Caki2 (cell line): ENCODE results near the gene HOXD13. TPM values are rescaled to one million over a fixed set of nuclear protein-coding genes. Genes with fewer than 3 reads are reported as not detected.
A peak's percentile ranks its signal among the peaks of the same experiment; 100 is the strongest.

ENCODE experiments used
- DNase-seq: peaks from one replicate; pipeline ENCODE4 v3.0.0-alpha.2; 2015; ENCODE audit warnings: low read depth
- in situ Hi-C: cut with HindIII; loops from 2 replicates; pipeline ENCODE4 v1.10.0; 2016; ENCODE audit warnings: low sequenced_read_pairs, low pct_unique_long_range_greater_than_20kb, mixed read lengths
- total RNA-seq: library from RNA; depleted of rRNA; stranded (reverse); fragments of >200 nt; shearing (Covaris generic); gene quantifications from 2 replicates; pipeline ENCODE4 v1.2.3, GENCODE V29; 2014; ENCODE audit warnings: low replicate concordance

HOXD13 gene
- total RNA-seq, 1 experiment from 2014 or later: not detected

- in situ Hi-C loops: no loop called here
- DNase-seq: no peak
Measured at GRCh38 chr2:176090862-176091261, 1.7 kb upstream of the HOXD13 start.

GRCh38 chr2:176091329-176092258 lies 927 bp upstream of the HOXD13 start:
- in situ Hi-C loops: no loop called here
- DNase-seq: no peak

GRCh38 chr2:176093145-176093897 lies 800 bp downstream of the HOXD13 start:
- DNase-seq: no peak
- in situ Hi-C loops: no loop called here

GRCh38 chr2:176093898-176094249 lies 1.4 kb downstream of the HOXD13 start:
- in situ Hi-C loops: no loop called here
- no peak for DNase-seq

- DNase-seq: no peak
- in situ Hi-C loops: no loop called here
Measured at GRCh38 chr2:176094349-176094748, 1.8 kb downstream of the HOXD13 start.

GRCh38 chr2:176095421-176095820 lies 2.9 kb downstream of the HOXD13 start:
- in situ Hi-C loops: no loop called here
- DNase-seq: no peak

- in situ Hi-C loops: no loop called here
- DNase-seq: peak; percentile 49
Measured at GRCh38 chr2:176096243-176096985, 3.9 kb downstream of the HOXD13 start.

- peak; percentile 78 for DNase-seq
- in situ Hi-C loops: no loop called here
Measured at GRCh38 chr2:176096986-176097819, 4.7 kb downstream of the HOXD13 start.

GRCh38 chr2:176097820-176098365 lies 5.4 kb downstream of the HOXD13 start:
- DNase-seq: no peak
- in situ Hi-C loops: no loop called here

- no peak for DNase-seq
- in situ Hi-C loops: no loop called here
Measured at GRCh38 chr2:176098366-176099158, 6.0 kb downstream of the HOXD13 start.

GRCh38 chr2:176099159-176099727 lies 6.7 kb downstream of the HOXD13 start:
- in situ Hi-C loops: no loop called here
- no peak for DNase-seq

GRCh38 chr2:176099728-176100546 lies 7.4 kb downstream of the HOXD13 start, which contains the start of gene HOXD12:
TSS of gene HOXD12 (plus strand) at chr2:176099795. CDS start at chr2:176099802, 7 bp downstream.
- in situ Hi-C loops: no loop called here
- no peak for DNase-seq

GRCh38 chr2:176100547-176101140 lies 8.1 kb downstream of the HOXD13 start:
- in situ Hi-C loops: no loop called here
- DNase-seq: no peak

- DNase-seq: no peak
- in situ Hi-C loops: no loop called here
Measured at GRCh38 chr2:176101216-176101830, 8.8 kb downstream of the HOXD13 start.

GRCh38 chr2:176101842-176102241 lies 9.3 kb downstream of the HOXD13 start:
- DNase-seq: no peak
- in situ Hi-C loops: no loop called here
